Fibroblast of lung (primary cell): Measurements from ENCODE around the gene TCAIM. TPM values are rescaled to one million over a fixed set of nuclear protein-coding genes. Genes with fewer than 3 reads are reported as not detected.
"Not testable (repeated sequence)": the region's sequence is repeated elsewhere in the genome, so short reads cannot be mapped to it uniquely, and the experiment has no call there.

ENCODE experiments used
- DNase-seq, 2 donors: peaks; one replicate each; pipeline versions ENCODE4 v3.0.0 to v3.0.0-alpha.2; 2010; ENCODE audit warnings: low read depth in 2 of 2
- H2AFZ ChIP-seq: 2 replicates; pipeline ENCODE4 v1.5.1; 2012; ENCODE audit warnings: low read length, control low read depth, inconsistent platforms
- H3K27ac ChIP-seq: 2 replicates; pipeline ENCODE4 v1.5.1; 2011; ENCODE audit warnings: low read length, control low read depth; ENCODE audit not compliant: insufficient read depth
- H3K27me3 ChIP-seq: 2 replicates; pipeline ENCODE4 v1.5.1; 2011; ENCODE audit warnings: mild to moderate bottlenecking, low read length; ENCODE audit not compliant: control insufficient read depth, insufficient read depth
- H3K36me3 ChIP-seq: 2 replicates; pipeline ENCODE4 v1.5.1; 2011; ENCODE audit warnings: low read length; ENCODE audit not compliant: control insufficient read depth, insufficient read depth
- H3K4me1 ChIP-seq: 2 replicates; pipeline ENCODE4 v1.5.1; 2011; ENCODE audit warnings: low read length; ENCODE audit not compliant: control insufficient read depth, insufficient read depth; ENCODE audit errors: extremely low read depth
- H3K4me2 ChIP-seq: 2 replicates; pipeline ENCODE4 v1.5.1; 2011; ENCODE audit warnings: low read length, control low read depth; ENCODE audit not compliant: insufficient read depth; ENCODE audit errors: extremely low read depth
- H3K4me3 ChIP-seq, 4 experiments: fragments of 200-600 bp in 1 of 4; sonication (generic) in 1 of 4; replicated peaks in 1 of 4; 2 replicates each; pipeline ENCODE4 v1.5.1; 2011 to 2016; ENCODE audit warnings: low read length in 4 of 4, low read depth in 3 of 4, mild to moderate bottlenecking in 3 of 4, control low read depth in 2 of 4, inconsistent platforms in 1 of 4, mixed read lengths in 1 of 4; ENCODE audit not compliant: insufficient read depth in 1 of 4; ENCODE audit errors: control extremely low read depth in 1 of 4
- H3K79me2 ChIP-seq: 2 replicates; pipeline ENCODE4 v1.5.1; 2012; ENCODE audit warnings: mild to moderate bottlenecking, low read length, inconsistent platforms; ENCODE audit not compliant: control insufficient read depth, insufficient read depth
- H3K9ac ChIP-seq: 2 replicates; pipeline ENCODE4 v1.5.1; 2011; ENCODE audit warnings: mild to moderate bottlenecking, low read length, control low read depth; ENCODE audit not compliant: insufficient read depth
- H3K9me3 ChIP-seq: 2 replicates; pipeline ENCODE4 v1.5.1; 2012; ENCODE audit warnings: low read depth, low read length; ENCODE audit not compliant: control insufficient read depth, insufficient read depth
- H4K20me1 ChIP-seq: 2 replicates; pipeline ENCODE4 v1.5.1; 2011; ENCODE audit warnings: low read length; ENCODE audit not compliant: control insufficient read depth, insufficient read depth; ENCODE audit errors: extremely low read depth
- EZH2 ChIP-seq: IDR thresholded peaks from 2 replicates; pipeline ENCODE4 v1.5.1; 2012; ENCODE audit warnings: low read length, control low read depth, mild to moderate bottlenecking; ENCODE audit errors: missing control alignments
- polyA plus RNA-seq, 2 donors: library from polyadenylated mRNA; depleted of rRNA in 1 of 2; stranded (reverse) in 1 of 2; unstranded in 1 of 2; fragments of >200 nt; gene quantifications; 2 replicates each; pipeline ENCODE4 v1.2.1, GENCODE V29; 2011 to 2012; ENCODE audit warnings: missing spikeins in 1 of 2
- total RNA-seq: library from RNA; depleted of rRNA; stranded (reverse); fragments of >200 nt; gene quantifications from 2 replicates; pipeline ENCODE4 v1.2.1, GENCODE V29; 2014
- TF ChIP-seq, protein P1 (sequence below), 2 donors: IDR thresholded peaks in 1 of 2; conservative IDR thresholded peaks in 1 of 2; 1 replicate in 1 of 2; 2 replicates in 1 of 2; pipeline ENCODE4 v1.5.1; 2011 to 2012; ENCODE audit warnings: low read length in 2 of 2, control low read depth in 1 of 2, inconsistent platforms in 1 of 2, low read depth in 1 of 2, mild to moderate bottlenecking in 1 of 2

The TCAIM gene
- total and polyA plus RNA-seq, 2 donors (not counting 1 experiment from before 2014, with no cell fraction given): 29.8 to 46.6 TPM

DNA sequence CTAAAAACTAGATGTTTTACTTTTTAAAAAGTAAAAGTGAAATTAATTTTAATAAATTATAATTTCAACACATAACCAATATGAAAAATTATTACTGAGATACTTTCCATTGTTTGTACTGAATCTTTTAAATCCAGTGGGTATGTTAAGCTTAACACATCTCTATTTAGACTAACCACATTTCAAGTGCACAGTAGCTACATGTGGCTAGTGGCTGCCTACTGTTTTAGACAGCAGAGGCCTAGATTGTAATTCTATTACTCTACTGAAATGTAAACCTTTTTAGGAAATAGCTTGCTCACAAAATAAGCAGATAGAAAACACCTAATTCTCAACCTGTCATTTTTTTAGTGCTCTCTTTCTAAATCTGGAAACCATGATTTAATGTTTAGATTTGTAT is 4.9 kb downstream of the TCAIM start:
- TF ChIP-seq EZH2: no peak
- TF ChIP-seq, protein P1, sequence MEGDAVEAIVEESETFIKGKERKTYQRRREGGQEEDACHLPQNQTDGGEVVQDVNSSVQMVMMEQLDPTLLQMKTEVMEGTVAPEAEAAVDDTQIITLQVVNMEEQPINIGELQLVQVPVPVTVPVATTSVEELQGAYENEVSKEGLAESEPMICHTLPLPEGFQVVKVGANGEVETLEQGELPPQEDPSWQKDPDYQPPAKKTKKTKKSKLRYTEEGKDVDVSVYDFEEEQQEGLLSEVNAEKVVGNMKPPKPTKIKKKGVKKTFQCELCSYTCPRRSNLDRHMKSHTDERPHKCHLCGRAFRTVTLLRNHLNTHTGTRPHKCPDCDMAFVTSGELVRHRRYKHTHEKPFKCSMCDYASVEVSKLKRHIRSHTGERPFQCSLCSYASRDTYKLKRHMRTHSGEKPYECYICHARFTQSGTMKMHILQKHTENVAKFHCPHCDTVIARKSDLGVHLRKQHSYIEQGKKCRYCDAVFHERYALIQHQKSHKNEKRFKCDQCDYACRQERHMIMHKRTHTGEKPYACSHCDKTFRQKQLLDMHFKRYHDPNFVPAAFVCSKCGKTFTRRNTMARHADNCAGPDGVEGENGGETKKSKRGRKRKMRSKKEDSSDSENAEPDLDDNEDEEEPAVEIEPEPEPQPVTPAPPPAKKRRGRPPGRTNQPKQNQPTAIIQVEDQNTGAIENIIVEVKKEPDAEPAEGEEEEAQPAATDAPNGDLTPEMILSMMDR (conservative IDR thresholded peaks at IDR 0.05 in 1 of 2, IDR thresholded peaks at IDR 0.05 in 1 of 2; ENCODE audit: low read depth in 1 of 2, low read length in 2 of 2): no peak
- peaks cover 17% of the 10 kb centered on the region for H3K79me2 ChIP-seq
- no peak overlapping the region for H3K4me2 ChIP-seq
- DNase-seq: no peak
- H3K9me3 ChIP-seq: no peaks in the 10 kb centered on the region
- H3K36me3 ChIP-seq: no peaks in the 10 kb centered on the region
- no peak overlapping the region for H3K9ac ChIP-seq
- peaks cover 10% of the 10 kb centered on the region for H3K4me1 ChIP-seq
- H4K20me1 ChIP-seq: no peaks in the 10 kb centered on the region
- H3K4me3 ChIP-seq: no peak overlapping the region
- H3K27me3 ChIP-seq: no peaks in the 10 kb centered on the region
- H3K27ac ChIP-seq: no peak overlapping the region
- no peak overlapping the region for H2AFZ ChIP-seq

DNA sequence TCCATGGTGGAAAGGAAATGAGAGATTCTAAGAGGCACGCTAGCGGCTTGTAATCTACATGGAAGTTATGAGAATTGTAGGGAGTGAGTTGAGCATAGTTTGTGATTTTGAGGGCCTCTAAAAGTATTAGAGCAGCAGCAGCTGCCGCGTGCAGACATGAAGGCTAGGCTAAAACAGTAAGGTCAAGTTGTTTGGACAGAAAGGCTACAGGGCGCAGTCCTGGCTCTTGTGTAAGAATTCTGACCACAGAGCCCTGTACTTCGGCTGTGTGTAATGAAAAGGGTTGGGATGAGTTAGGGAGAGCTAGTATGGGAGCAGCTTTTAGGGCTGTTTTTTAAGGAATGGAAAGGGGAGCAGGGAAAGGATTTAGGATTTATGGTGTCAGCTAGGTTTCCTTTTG is 8.0 kb downstream of the TCAIM start:
- not testable (repeated sequence) for H2AFZ ChIP-seq, H3K27ac ChIP-seq, H3K9me3 ChIP-seq, H3K36me3 ChIP-seq, H3K4me1 ChIP-seq, H3K4me2 ChIP-seq, H3K27me3 ChIP-seq, H3K4me3 ChIP-seq, H3K79me2 ChIP-seq, H4K20me1 ChIP-seq, H3K9ac ChIP-seq
- DNase-seq: peak in 1 of 2 donors; percentile 33

DNA sequence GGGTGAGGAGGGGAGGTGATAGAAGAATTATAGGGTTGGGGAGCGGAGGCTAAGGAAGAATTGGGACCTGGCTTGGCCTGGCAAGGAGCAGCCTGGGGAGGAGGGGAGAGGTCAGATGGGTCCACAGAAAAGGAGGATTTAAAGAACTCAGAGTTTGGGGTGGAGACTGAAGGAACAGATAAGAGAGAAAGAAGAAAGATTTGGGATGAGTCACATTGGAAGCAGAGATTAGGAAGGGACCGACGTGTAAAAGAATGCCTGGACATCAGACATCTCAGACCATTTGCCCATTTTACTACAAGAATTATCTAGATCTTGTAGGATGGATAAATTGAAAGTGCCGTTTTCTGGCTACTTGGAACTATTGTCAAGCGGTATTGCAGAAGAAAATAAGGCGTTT is 10.4 kb downstream of the TCAIM start:
- TF ChIP-seq EZH2: no peak
- TF ChIP-seq, protein P1 (conservative IDR thresholded peaks at IDR 0.05 in 1 of 2, IDR thresholded peaks at IDR 0.05 in 1 of 2; ENCODE audit: low read depth in 1 of 2, low read length in 2 of 2): no peak
- no peak overlapping the region for H3K9ac ChIP-seq
- H3K4me3 ChIP-seq: no peak overlapping the region
- no peaks in the 10 kb centered on the region for H3K4me1 ChIP-seq
- no peak overlapping the region for H2AFZ ChIP-seq
- no peaks in the 10 kb centered on the region for H3K27me3 ChIP-seq
- H3K27ac ChIP-seq: no peak overlapping the region
- H3K36me3 ChIP-seq: no peaks in the 10 kb centered on the region
- peak in 1 of 2 donors; percentile 9 for DNase-seq
- H4K20me1 ChIP-seq: no peaks in the 10 kb centered on the region
- H3K79me2 ChIP-seq: no peaks in the 10 kb centered on the region
- no peak overlapping the region for H3K4me2 ChIP-seq
- no peaks in the 10 kb centered on the region for H3K9me3 ChIP-seq
